Activated T-cell treated with anti-CD3 and anti-CD28 coated beads, Interleukin-2, amount 50 U/mL, for 72 hours (primary cell): ENCODE results near the gene ARHGAP19. TPM values are rescaled to one million over a fixed set of nuclear protein-coding genes. Genes with fewer than 3 reads are reported as not detected.
A peak's percentile ranks its signal among the peaks of the same experiment; 100 is the strongest.

ENCODE experiments used
- ATAC-seq, 2 donors: fragments of 150-1000 bp; cut with Tn5 transposase; replicated peaks in 1 of 2; 2 replicates each; pipeline ENCODE4 v1.10.0; 2021; ENCODE audit warnings: moderate library complexity in 2 of 2, mild to moderate bottlenecking in 1 of 2
- DNase-seq, 2 donors: peaks; one replicate each; pipeline ENCODE4 v3.0.0; 2021 to 2022; ENCODE audit warnings: mixed read lengths in 1 of 2
- H3K27ac Mint-ChIP-seq: one replicate; pipeline ENCODE4 v1.8.0; 2022; ENCODE audit warnings: mild to moderate bottlenecking, moderate library complexity, mixed read lengths
- H3K27me3 Mint-ChIP-seq: one replicate; pipeline ENCODE4 v1.8.0; 2022; ENCODE audit warnings: low read depth, mixed read lengths
- H3K36me3 Mint-ChIP-seq, 2 donors: one replicate each; pipeline ENCODE4 v1.8.0; 2022; ENCODE audit warnings: mixed read lengths in 2 of 2, mild to moderate bottlenecking in 1 of 2; ENCODE audit not compliant: insufficient read depth in 2 of 2
- H3K4me1 Mint-ChIP-seq: one replicate; pipeline ENCODE4 v1.8.0; 2022; ENCODE audit warnings: low read depth, mixed read lengths
- H3K4me3 Mint-ChIP-seq, 2 donors: one replicate each; pipeline ENCODE4 v1.8.0; 2022; ENCODE audit warnings: mild to moderate bottlenecking in 2 of 2, mixed read lengths in 2 of 2, moderate library complexity in 2 of 2
- H3K9me3 Mint-ChIP-seq, 2 donors: one replicate each; pipeline ENCODE4 v1.8.0; 2022; ENCODE audit warnings: mixed read lengths in 2 of 2
- total RNA-seq, 2 donors: library from RNA; stranded (reverse); gene quantifications; one replicate each; pipeline ENCODE4 v1.2.3, GENCODE V29; 2022

The ARHGAP19 gene
- total RNA-seq, 2 donors from 2014 or later, result 62.2 to 75.3 TPM

- peaks cover 12% of the 10 kb centered on the region for H3K27me3 Mint-ChIP-seq
- no peaks in the 10 kb centered on the region for H3K36me3 Mint-ChIP-seq
- no peaks in the 10 kb centered on the region for H3K4me1 Mint-ChIP-seq
- no peak for DNase-seq
- no peak overlapping the region for H3K27ac Mint-ChIP-seq
- ATAC-seq, result no peak
- no peak overlapping the region for H3K4me3 Mint-ChIP-seq
- no peaks in the 10 kb centered on the region for H3K9me3 Mint-ChIP-seq
Observed at GRCh38 chr10:97203220-97203619, 89.2 kb downstream of the ARHGAP19 start.

GRCh38 chr10:97200616-97201015 is 91.8 kb downstream of the ARHGAP19 start:
- Mint-ChIP-seq H3K4me1 (peaks cover 13% of the 10 kb centered on the region), H3K36me3 (no peaks in the 10 kb centered on the region), H3K27ac (no peak overlapping the region), H3K27me3 (peaks cover 26% of the 10 kb centered on the region), H3K4me3 (no peak overlapping the region), H3K9me3 (no peaks in the 10 kb centered on the region)
- ATAC-seq (no peak), DNase-seq (no peak)

GRCh38 chr10:97199152-97199551 is 93.3 kb downstream of the ARHGAP19 start:
- Mint-ChIP-seq H3K4me1 (peaks cover 13% of the 10 kb centered on the region), H3K4me3 (no peak overlapping the region), H3K27me3 (peaks cover 31% of the 10 kb centered on the region), H3K36me3 (no peaks in the 10 kb centered on the region), H3K9me3 (no peaks in the 10 kb centered on the region), H3K27ac (no peak overlapping the region)
- ATAC-seq (no peak), DNase-seq (no peak)

- peak overlapping the region; percentile 41 to 79 for H3K4me3 Mint-ChIP-seq
- no peak overlapping the region for H3K27ac Mint-ChIP-seq
- no peaks in the 10 kb centered on the region for H3K36me3 Mint-ChIP-seq
- no peaks in the 10 kb centered on the region for H3K9me3 Mint-ChIP-seq
- H3K4me1 Mint-ChIP-seq, result peaks cover 13% of the 10 kb centered on the region
- no peak for DNase-seq
- H3K27me3 Mint-ChIP-seq, result peaks cover 44% of the 10 kb centered on the region
- ATAC-seq, result no peak
Observed at GRCh38 chr10:97197030-97197500, 95.4 kb downstream of the ARHGAP19 start.

- DNase-seq (peak; percentile 69 to 76), ATAC-seq (peak; percentile 92 to 93)
- peak overlapping the region; percentile 79 to 86 for H3K4me3 Mint-ChIP-seq
- peaks cover 13% of the 10 kb centered on the region for H3K4me1 Mint-ChIP-seq
- no peaks in the 10 kb centered on the region for H3K9me3 Mint-ChIP-seq
- no peak overlapping the region for H3K27ac Mint-ChIP-seq
- peaks cover 46% of the 10 kb centered on the region for H3K27me3 Mint-ChIP-seq
- H3K36me3 Mint-ChIP-seq, result no peaks in the 10 kb centered on the region
Observed at GRCh38 chr10:97196223-97197029, 96.0 kb downstream of the ARHGAP19 start.

- ATAC-seq, result no peak
- peak overlapping the region; percentile 79 to 86 for H3K4me3 Mint-ChIP-seq
Observed at GRCh38 chr10:97195706-97196222, 96.7 kb downstream of the ARHGAP19 start.

GRCh38 chr10:97192952-97193435 is 99.4 kb downstream of the ARHGAP19 start:
- Mint-ChIP-seq H3K27ac (no peak overlapping the region), H3K4me1 (peaks cover 19% of the 10 kb centered on the region), H3K4me3 (no peak overlapping the region), H3K27me3 (peaks cover 50% of the 10 kb centered on the region), H3K9me3 (no peaks in the 10 kb centered on the region), H3K36me3 (no peaks in the 10 kb centered on the region)
- ATAC-seq (no peak), DNase-seq (no peak)

More at GRCh38 chr10:97195706-97196222, 96.7 kb downstream of the ARHGAP19 start:
- no peak for DNase-seq
- Mint-ChIP-seq H3K4me1 (peaks cover 13% of the 10 kb centered on the region), H3K36me3 (no peaks in the 10 kb centered on the region), H3K27ac (no peak overlapping the region), H3K9me3 (no peaks in the 10 kb centered on the region), H3K27me3 (peaks cover 49% of the 10 kb centered on the region)

- Mint-ChIP-seq H3K27me3 (peaks cover 54% of the 10 kb centered on the region), H3K4me3 (no peak overlapping the region), H3K9me3 (no peaks in the 10 kb centered on the region), H3K36me3 (no peaks in the 10 kb centered on the region), H3K27ac (no peak overlapping the region), H3K4me1 (peaks cover 10% of the 10 kb centered on the region)
- ATAC-seq (no peak), DNase-seq (no peak)
Observed at GRCh38 chr10:97190450-97190849, 102.0 kb downstream of the ARHGAP19 start.

- peaks cover 66% of the 10 kb centered on the region for H3K27me3 Mint-ChIP-seq
- H3K36me3 Mint-ChIP-seq, result no peaks in the 10 kb centered on the region
- no peak for DNase-seq
- no peak overlapping the region for H3K4me3 Mint-ChIP-seq
- peak in 1 of 2 donors; percentile 36 for ATAC-seq
- no peak overlapping the region for H3K27ac Mint-ChIP-seq
- H3K4me1 Mint-ChIP-seq, result peaks cover 16% of the 10 kb centered on the region
- H3K9me3 Mint-ChIP-seq, result no peaks in the 10 kb centered on the region
Observed at GRCh38 chr10:97188261-97188711, 104.2 kb downstream of the ARHGAP19 start.

GRCh38 chr10:97186911-97187310 is 105.5 kb downstream of the ARHGAP19 start:
- no peak for ATAC-seq
- H3K4me1 Mint-ChIP-seq, result peaks cover 16% of the 10 kb centered on the region
- no peak for DNase-seq
- H3K27me3 Mint-ChIP-seq, result peaks cover 66% of the 10 kb centered on the region
- H3K9me3 Mint-ChIP-seq, result no peaks in the 10 kb centered on the region
- no peak overlapping the region for H3K27ac Mint-ChIP-seq
- no peaks in the 10 kb centered on the region for H3K36me3 Mint-ChIP-seq
- no peak overlapping the region for H3K4me3 Mint-ChIP-seq

GRCh38 chr10:97185326-97186058 is 106.9 kb downstream of the ARHGAP19 start, which contains the start of gene SLIT1:
TSS of gene SLIT1 (minus strand) at chr10:97185959. CDS start at chr10:97185674, 285 bp downstream.
- no peak for DNase-seq
- no peak within 1 kb of the TSS for H3K27ac Mint-ChIP-seq
- peak within 1 kb of the TSS; percentile 63 to 75 for H3K4me3 Mint-ChIP-seq
- H3K36me3 Mint-ChIP-seq, result no peaks in the 10 kb centered on the region
- H3K27me3 Mint-ChIP-seq, result peaks cover 68% of the 10 kb centered on the region
- H3K4me1 Mint-ChIP-seq, result peaks cover 16% of the 10 kb centered on the region
- no peaks in the 10 kb centered on the region for H3K9me3 Mint-ChIP-seq
- peak; percentile 41 to 52 for ATAC-seq

- Mint-ChIP-seq H3K9me3 (no peaks in the 10 kb centered on the region), H3K4me1 (peaks cover 16% of the 10 kb centered on the region), H3K36me3 (no peaks in the 10 kb centered on the region), H3K4me3 (peak overlapping the region; percentile 45 to 66), H3K27me3 (peaks cover 73% of the 10 kb centered on the region), H3K27ac (no peak overlapping the region)
- DNase-seq, result no peak
- ATAC-seq, result no peak
Observed at GRCh38 chr10:97184971-97185325, 107.5 kb downstream of the ARHGAP19 start.

- peaks cover 12% of the 10 kb centered on the region for H3K4me1 Mint-ChIP-seq
- peaks cover 66% of the 10 kb centered on the region for H3K27me3 Mint-ChIP-seq
Observed at GRCh38 chr10:97183314-97183713, 109.1 kb downstream of the ARHGAP19 start.

More at GRCh38 chr10:97183314-97183713, 109.1 kb downstream of the ARHGAP19 start:
- H3K4me3 Mint-ChIP-seq, result no peak overlapping the region
- DNase-seq (no peak), ATAC-seq (no peak)
- H3K9me3 Mint-ChIP-seq, result no peaks in the 10 kb centered on the region
- H3K27ac Mint-ChIP-seq, result no peak overlapping the region
- H3K36me3 Mint-ChIP-seq, result no peaks in the 10 kb centered on the region
